NCI-H524 treated with DMSO at 0.1 percent for 48 hours (cell line): ENCODE measurements around the gene ASB16.

Experiments
- DNase-seq: peaks from one replicate; lab custom pipeline; 2025; lab: John Stamatoyannopoulos, UW

Gene ASB16

GRCh38 chr17:44209786-44210341 lies 39.4 kb downstream of the ASB16 start:
- DNase-seq: no peak

DNA sequence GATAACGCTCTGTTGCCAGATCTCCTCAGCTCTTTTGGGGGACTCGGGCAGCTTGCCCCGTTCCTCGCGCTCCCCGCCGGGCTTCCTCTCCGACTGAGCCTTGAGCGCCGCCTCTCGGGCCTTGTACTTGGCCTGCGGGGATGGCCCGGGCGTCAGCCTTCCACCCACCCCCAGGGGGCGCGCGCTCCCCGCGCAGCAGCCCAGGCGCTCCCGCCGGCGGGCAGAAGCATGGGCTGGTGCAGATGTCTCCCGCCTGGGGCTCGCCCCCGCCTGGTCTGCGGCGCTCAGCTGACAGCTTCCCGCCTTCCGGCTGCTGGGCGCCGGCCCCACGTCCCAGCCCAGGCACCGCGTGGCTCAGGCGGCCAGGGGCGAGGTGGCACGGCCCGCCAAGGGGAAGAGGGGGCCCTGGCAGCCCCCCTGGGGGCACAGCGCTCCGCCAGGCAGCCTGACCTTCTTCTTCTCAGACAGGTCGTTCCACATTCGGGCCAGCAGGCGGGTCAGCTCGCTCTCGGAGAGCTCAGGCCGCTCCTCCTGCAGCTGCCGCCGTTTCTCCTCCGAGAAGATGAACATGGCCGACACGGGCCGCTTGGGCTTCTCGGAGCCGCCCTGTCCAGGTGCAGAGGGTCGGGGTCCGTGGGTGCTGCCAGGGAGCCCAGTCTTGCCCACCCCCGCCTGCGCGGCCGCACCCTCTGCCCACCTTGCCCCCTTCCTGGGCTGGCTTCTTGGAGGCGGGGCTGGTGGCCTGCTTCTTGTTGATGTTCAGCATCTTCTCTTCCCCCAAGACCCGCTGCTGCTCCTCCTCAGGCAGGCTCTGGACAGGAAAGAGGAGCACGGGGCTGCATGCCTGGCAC lies 40.1 kb downstream of the ASB16 start:
- peak; percentile 29 for DNase-seq

DNA sequence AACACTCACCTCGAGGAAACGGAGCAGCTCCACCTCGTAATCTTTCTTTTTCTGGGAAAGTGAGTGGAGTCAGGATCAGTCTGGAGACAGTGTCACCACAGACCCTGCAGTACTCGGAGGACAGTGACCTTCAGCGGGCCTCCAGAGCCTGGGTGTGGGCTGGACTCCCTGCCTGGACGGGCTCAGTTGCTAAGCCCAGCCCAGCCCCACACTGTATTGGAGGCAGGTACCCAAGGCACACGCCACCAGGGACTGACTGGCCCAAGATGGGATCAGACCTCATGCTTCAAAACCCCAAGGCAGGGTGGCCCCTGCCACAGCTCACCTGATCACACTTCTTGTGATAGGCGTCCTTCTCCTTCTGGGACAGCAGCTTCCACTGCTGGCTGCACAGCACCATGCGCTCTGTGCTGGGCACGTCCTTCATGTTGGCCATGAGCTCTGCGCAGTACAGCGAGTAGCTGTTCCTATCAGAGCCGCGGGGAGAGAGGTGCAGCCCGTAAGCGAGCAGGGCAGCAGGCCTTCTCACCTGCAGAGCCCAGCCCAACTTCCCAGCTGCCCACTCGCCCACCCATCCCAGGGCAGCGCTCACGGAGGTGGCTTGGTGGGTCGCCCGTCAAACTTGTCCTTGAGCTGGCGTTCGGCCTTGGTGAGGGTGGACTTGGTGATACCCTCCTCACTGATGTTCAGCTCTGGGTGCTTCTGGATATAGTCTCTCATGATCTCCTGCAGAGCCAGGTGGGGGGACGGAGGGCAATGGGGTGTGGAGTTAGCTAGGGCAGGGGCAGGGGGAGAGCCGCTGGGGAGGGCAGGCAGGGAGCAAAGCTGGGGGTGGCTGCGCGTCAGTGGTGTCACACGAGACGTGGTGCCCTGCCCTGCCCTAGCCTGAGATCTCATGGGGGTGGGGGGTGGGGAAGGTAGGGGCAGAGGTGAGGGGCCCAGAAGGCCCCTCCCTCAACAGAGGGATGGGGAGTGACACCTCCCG lies 41.1 kb downstream of the ASB16 start:
- DNase-seq: no peak

- DNase-seq: no peak
Measured at GRCh38 chr17:44212507-44213402, 42.3 kb downstream of the ASB16 start.

- no peak for DNase-seq
Measured at GRCh38 chr17:44213403-44214229, 43.1 kb downstream of the ASB16 start.

GRCh38 chr17:44214230-44214494 lies 43.7 kb downstream of the ASB16 start:
- DNase-seq: no peak

DNA sequence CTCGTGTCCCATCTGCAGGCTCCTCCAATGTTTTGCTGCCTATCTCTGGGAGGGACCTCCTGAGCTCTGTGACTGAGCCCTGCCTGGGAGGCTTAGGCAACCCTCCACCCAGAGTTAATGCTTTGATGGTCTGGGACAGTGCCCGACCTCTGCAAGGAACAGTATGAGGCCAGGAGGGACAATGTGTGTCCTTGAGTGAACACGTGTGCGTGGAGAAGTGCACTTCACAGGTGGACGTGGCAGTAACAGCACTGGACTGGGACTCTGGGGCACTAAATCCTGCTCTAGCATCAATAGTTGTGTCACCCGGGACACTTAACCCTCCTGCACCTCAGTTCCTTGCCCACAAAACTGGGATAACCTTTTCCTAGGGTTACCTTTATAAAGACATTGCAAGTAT lies 44.4 kb downstream of the ASB16 start:
- DNase-seq: no peak

DNA sequence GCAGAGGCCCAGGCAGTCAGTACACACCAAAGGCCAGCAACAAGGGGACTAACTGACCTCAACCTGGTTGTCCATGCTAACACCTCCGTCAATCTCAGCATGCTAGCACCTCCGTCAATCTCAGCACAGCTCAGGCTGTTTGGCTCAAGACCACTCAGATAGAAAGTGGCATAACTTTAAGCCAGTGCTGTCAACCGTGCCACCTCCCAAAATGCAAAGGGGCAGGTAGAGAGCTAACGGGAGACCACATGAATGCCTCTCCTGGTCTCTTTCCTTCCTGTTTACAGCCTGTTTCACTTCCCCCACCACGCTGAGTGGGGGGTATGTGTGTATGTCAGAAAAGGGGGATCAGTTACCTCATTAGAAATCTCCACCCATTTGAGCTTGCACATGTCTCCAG lies 45.7 kb downstream of the ASB16 start:
- DNase-seq: no peak

GRCh38 chr17:44216694-44217093 lies 46.2 kb downstream of the ASB16 start:
- DNase-seq: no peak

DNA sequence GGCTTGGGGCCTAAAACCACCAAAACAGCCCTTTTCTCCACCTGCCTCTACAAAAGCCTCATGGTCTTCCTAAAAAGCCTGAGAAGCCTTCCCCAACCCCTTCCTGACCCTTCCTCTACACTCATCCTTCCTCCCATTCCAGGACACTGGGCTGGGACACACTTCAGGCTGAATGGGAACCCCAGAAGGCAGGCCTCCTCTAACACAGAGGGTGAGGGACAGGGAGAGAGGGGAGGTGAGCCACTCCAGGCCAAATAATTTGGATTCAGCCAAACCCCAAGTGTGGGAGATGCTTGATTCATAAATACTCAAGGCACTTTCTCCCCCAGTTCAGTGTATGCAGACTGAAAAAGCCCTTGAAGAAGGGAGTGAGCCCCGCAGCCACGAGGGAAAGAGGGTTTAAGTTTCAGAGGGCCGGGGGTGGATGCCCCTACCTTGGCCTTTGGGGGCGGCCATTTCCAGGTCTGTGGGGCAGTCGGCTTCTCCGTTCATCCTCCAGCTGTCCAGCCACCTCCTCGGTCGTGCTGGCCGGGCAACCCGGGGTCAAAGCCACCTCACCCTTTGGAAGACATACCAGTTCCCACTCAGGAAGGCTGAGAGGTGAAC lies 47.3 kb downstream of the ASB16 start:
- no peak for DNase-seq

- DNase-seq: peak; percentile 46
Measured at GRCh38 chr17:44218344-44219107, 48.0 kb downstream of the ASB16 start.

DNA sequence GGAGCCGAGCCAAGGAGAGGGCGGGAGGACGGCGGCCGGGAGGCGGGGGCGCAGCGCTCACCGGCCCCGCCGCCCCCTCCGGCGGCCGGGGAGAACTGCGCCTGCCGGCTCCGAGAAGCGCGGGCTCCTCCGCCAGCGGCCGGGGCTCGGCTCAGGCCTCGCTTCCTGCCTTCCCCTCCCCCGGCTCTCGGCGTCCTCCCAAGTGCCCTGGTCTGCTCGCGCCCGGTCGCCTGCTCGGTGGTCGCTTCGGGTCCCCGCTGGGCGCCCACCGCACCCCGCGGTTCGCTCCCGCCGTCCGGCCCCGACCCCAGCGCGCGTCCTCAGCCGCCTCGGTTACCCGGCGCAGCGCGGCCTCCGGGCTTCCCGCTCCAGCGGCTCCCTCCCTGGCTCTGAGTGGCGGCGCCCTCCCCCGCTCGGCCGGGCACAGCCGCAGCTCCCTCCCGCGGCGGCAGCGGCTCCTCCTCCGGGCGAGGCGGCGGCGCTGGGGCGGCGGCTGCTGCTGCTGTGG lies 48.7 kb downstream of the ASB16 start:
- DNase-seq: no peak

DNA sequence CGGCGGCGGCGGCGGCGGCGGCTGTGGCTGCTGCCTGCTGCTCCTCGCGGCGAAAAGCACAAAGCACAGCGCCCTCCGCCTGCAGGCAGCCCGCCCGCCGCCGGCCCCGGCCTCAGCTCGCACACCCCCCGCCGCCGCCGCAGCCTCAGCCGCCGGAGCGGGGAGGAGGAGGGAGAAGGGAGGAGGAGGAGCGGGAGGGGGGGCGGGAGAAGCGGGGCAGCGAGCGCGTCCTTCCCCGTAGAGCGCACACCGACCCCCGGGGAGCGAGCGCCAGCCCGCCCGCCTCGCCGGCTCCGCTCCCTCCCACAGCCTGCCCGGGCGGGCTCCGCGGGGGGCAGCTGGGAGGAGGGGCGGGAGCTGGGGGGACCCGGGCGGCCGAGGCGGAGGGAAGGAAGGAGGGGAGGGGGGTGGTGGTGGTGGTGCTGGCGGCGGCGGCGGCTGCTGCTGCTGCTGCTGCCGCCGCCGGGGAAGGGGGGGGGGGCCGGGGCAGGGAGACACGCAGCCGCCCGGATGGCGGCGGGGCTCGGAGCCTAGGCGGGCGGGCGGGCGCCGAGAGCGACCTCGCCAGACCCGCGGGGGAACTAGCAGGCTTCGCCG lies 49.2 kb downstream of the ASB16 start, which contains the start of gene UBTF:
Gene UBTF, minus strand, starts transcription at position 60 of the 597 bp plus-strand sequence. CDS start 1,446 bp downstream, outside the sequence.
- DNase-seq: no peak

DNA sequence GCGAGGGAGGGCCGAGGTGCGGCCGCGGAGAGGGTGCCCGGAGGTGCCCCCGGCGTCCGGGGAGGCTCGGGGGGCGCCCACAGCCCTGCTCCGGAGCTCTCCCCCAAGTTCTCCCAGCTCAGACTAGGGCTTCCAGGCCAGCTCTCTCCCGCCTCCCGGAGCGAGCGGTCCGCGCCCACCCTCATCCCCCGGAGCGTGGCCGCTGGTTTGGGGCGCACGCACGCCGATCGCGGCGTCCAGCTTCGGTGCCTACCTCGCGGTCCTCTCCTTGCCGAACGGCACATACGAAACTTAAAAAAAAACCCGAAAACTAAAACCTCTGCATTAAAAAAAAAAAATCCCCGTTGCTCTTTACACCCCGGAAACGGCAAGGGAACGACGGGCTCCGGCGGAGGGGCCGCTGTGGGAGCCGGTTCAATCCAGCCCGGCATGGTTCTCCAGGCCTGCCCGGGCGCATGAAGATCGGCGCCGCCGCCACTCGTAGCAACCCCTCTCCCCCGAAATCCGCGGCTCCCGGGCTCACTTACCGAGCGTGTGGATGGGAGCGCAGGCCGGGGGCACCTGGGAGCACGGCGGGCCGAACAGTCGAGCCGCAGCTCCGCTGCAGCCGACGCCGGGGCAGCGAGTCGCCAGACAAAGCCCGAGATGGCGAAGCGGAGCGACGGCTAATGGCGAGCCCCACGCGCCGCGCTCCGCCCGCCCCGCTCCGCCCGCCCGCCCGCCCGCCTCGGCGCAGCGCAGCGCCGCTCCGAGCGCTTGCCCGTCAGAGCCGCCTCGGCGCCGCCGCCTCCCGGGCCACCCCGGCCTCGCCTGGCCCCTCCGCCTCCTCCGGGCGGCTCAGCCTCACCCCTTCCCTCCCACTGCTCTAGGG lies 49.9 kb downstream of the ASB16 start:
- no peak for DNase-seq

GRCh38 chr17:44221084-44221861 lies 50.8 kb downstream of the ASB16 start:
- peak; percentile 27 for DNase-seq

DNA sequence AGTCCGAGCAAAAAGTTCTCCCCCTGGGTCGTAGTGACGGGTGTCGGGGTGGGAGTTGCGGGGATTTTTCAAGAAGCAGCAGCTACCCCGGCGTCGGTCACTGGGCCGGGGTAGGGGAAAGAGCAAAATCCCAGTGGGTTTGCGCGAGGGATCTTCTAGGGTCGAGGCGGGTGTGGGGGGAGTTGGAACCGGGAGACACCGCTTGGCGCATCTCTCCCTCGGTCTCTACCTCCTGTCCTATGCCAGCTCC lies 51.3 kb downstream of the ASB16 start:
- no peak for DNase-seq

DNA sequence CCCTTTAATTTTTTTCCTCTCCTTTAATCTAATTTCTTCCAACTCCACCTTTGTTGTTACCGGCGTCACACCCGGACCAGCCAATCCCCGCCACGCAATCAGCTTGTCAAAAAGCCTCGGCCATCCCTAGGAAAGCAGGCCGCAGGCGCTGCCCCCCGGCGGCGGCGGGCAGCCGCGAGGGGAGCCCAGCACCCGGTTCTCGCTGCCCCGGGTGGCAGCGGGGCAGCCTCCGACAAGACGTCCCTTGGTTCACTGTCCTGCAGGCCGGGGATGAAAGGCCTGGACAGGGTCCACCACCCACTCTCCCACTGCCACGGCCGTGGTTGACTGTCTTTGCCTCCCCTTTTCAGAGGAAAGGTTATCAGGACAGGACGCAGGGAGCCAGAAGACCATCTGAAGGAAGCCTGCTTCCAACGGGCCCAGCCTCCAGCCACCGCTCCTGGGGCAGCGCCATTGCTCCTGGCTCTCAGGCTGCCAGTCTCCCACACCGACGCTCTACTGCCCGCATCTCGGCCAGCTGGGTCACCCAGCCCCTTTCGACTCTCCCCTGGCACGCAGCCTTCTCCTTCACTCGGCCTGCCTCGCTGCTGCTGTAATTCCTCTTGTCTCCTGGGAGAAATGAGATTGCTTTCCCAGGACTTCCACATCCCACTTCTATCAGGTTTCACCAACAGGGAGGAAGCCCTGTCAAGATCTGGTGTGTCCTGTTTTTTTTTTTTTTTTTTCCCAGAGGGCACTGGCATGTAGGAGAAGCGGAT lies 51.8 kb downstream of the ASB16 start:
- DNase-seq: peak; percentile 67
